Heart left ventricle (tissue), 16 donors: Measurements from ENCODE around the gene KIF5A. TPM values are rescaled to one million over a fixed set of nuclear protein-coding genes. Genes with fewer than 3 reads are reported as not detected.
A peak's percentile ranks its signal among the peaks of the same experiment; 100 is the strongest.

Source experiments
- ATAC-seq, 4 donors: fragments of 200-7000 bp; cut with Tn5 transposase; one replicate each; pipeline ENCODE4 v1.9.1; 2020 to 2022; ENCODE audit warnings: moderate library complexity in 4 of 4, mild to moderate bottlenecking in 3 of 4, moderate number of reproducible peaks in 1 of 4
- DNase-seq, 5 donors: peaks; one replicate each; pipeline ENCODE4 v3.0.0-alpha.2; 2020
- H3K27ac ChIP-seq, 12 donors: fragments of 200-600 bp; sonication (generic) in 4 of 12; one replicate each; pipeline versions ENCODE4 v1.5.0 to v1.8.0; 2016 to 2022; ENCODE audit warnings: mild to moderate bottlenecking in 2 of 12
- H3K27me3 ChIP-seq, 9 donors: fragments of 200-600 bp; sonication (generic) in 2 of 9; one replicate each; pipeline versions ENCODE4 v1.5.1 to v1.8.0; 2016 to 2022; ENCODE audit warnings: mild to moderate bottlenecking in 3 of 9
- H3K36me3 ChIP-seq, 9 donors: fragments of 200-600 bp; sonication (generic) in 2 of 9; one replicate each; pipeline versions ENCODE4 v1.5.0 to v1.8.0; 2018 to 2022; ENCODE audit warnings: mild to moderate bottlenecking in 2 of 9
- H3K4me1 ChIP-seq, 12 donors: fragments of 200-600 bp; sonication (generic) in 4 of 12; one replicate each; pipeline versions ENCODE4 v1.5.0 to v1.8.0; 2016 to 2022; ENCODE audit warnings: mild to moderate bottlenecking in 3 of 12
- H3K4me3 ChIP-seq, 12 donors: fragments of 200-600 bp; sonication (generic) in 4 of 12; one replicate each; pipeline versions ENCODE4 v1.5.0 to v1.8.0; 2017 to 2022; ENCODE audit warnings: mild to moderate bottlenecking in 9 of 12, moderate library complexity in 4 of 12
- H3K9me3 ChIP-seq, 12 donors: fragments of 200-600 bp; sonication (generic) in 4 of 12; one replicate each; pipeline versions ENCODE4 v1.5.0 to v1.8.0; 2016 to 2022; ENCODE audit warnings: mild to moderate bottlenecking in 1 of 12
- POLR2A ChIP-seq, 2 donors: fragments of 450-650 bp; IDR thresholded peaks; one replicate each; pipeline ENCODE4 v1.6.1; 2017; ENCODE audit warnings: antibody characterized with exemption in 2 of 2, mild to moderate bottlenecking in 2 of 2, moderate library complexity in 2 of 2
- WGBS, 4 donors: extraction: QIAGEN DNeasy Blood & Tissue Kit in 2 of 4; methylation state at CpG; one replicate each; pipeline versions ENCODE4 v1.1.5 to v1.1.7; 2013 to 2018; 5-methylcytosine and 5-hydroxymethylcytosine counted together
- intact Hi-C, 10 donors: fragments of 100-400 bp; cut with DNase I; formaldehyde crosslinking; loops; one replicate each; pipeline versions ENCODE4 v1.11.1 to v1.14.2; 2022
- polyA plus RNA-seq, 2 donors: library from polyadenylated mRNA; stranded (reverse); fragments of 200-250 nt; gene quantifications; one replicate each; pipeline ENCODE4 v1.2.3, GENCODE V29; 2013
- total RNA-seq, 9 donors: library from RNA; depleted of rRNA in 2 of 9; stranded (reverse); fragments of >200 nt in 2 of 9; fragmentation: NEBNext Ultra II Directional in 3 of 9; extraction: Animal tissue kit (Norgen Biotek cat#: 25700) in 3 of 9; gene quantifications; one replicate each; pipeline versions ENCODE4 v1.1.0 to v1.2.4, GENCODE V29; 2016 to 2023
- TF ChIP-seq, protein P1 (sequence below), 12 donors: fragments of 200-600 bp; sonication (generic) in 4 of 12; IDR thresholded peaks; one replicate each; pipeline versions ENCODE4 v1.5.0 to v1.8.0; 2018 to 2022; ENCODE audit warnings: antibody characterized with exemption in 12 of 12, mild to moderate bottlenecking in 5 of 12
- donor health status: ischemic (EF 13 %, LVEDD 7.1; RV severe dilation, severe dysfunction).
- donor health status: healthy with polysubstance abuse.
- donor health status: DM: no; HTN: yes; CAD: no.
- donor health status: DM: no; HTN: no; CAD: no.
- donor health status: ischemic (EF 25% LVEDD 6.9; RV normal size, moderate dysfunction).
- donor health status: ischemic (EF 25% LVEDD 5.7; RV mildly dilated, moderate dysfunction).
- donor health status: healthy.
- donor health status: DM: yes; HTN: yes; CAD: no.
- donor health status: ischemic (EF 35%, LVEDD 5.7; RV mildly dilated, moderate dysfunction).
- donor health status: nonischemic (EF 11% LVEDD 7.7; RV severe dilation, severe dysfunction).
- donor health status: DM: yes; HTN: yes; CAD: no.
- donor health status: PGD.
- donor health status: ischemic (EF 29% LVEDD 5.4; RV normal size, mild dysfunction).
- donor health status: nonischemic (EF 23%, LVEDD 6.1; RV moderate dilation, normal function).

Gene KIF5A
- total and polyA plus RNA-seq, 11 donors: 0.06 to 0.31 (median 0.14) TPM; not detected in 3

DNA sequence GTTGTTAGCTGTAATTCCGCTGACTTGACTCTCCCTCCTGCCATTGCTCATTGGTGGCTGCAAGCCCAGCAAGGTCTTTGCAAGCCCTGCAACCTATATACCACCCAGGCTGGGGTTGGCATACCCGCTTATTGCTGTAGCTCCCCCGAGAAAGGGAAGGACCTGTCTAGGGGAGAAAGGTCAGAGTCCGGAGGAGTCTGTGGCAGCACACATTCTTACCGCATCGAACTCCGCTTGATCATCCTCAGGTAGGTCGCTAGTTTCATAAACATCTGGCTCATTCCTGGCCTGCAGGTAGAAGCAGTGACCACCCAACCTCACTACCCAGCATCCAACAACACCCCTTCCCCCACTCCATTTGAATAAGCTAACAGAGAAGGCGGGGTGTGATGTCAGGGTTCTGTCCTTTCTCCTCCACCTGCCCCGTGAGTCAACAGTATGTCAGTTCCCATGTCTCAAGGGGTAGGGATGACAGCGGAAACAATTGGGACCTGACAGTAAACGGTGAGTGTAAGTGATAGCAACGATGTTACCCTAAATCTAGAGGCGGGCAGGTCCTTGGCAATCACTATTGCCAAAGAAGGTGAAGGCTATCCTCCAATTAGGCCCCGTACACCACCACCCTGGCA, 3.9 kb upstream of the KIF5A start:
- Histone ChIP-seq H3K9me3 (no peaks in the 10 kb centered on the region), H3K27ac (peak overlapping the region in 11 of 12 donors; percentile 70 to 93 (median 86)), H3K36me3 (peaks cover 0 to 31% (median 13%) of the 10 kb centered on the region in 9 donors), H3K4me3 (peak overlapping the region; percentile 60 to 99 (median 93)), H3K4me1 (peaks cover 0 to 48% (median 30%) of the 10 kb centered on the region in 12 donors), H3K27me3 (peaks cover 0 to 32% (median 22%) of the 10 kb centered on the region in 9 donors)
- intact Hi-C loops: loop anchor here in 3 of 10 donors (2.0 to 5.0 kb wide), 3 partner anchors 23 to 59 kb away; partner anchors contain the start of genes MARS1 (in 2 of the 3) and MBD6 (in 2 of the 3)
- DNase-seq (no peak), ATAC-seq (no peak)
- TF ChIP-seq POLR2A (IDR thresholded peaks at IDR 0.05): no peak
- TF ChIP-seq, protein P1, sequence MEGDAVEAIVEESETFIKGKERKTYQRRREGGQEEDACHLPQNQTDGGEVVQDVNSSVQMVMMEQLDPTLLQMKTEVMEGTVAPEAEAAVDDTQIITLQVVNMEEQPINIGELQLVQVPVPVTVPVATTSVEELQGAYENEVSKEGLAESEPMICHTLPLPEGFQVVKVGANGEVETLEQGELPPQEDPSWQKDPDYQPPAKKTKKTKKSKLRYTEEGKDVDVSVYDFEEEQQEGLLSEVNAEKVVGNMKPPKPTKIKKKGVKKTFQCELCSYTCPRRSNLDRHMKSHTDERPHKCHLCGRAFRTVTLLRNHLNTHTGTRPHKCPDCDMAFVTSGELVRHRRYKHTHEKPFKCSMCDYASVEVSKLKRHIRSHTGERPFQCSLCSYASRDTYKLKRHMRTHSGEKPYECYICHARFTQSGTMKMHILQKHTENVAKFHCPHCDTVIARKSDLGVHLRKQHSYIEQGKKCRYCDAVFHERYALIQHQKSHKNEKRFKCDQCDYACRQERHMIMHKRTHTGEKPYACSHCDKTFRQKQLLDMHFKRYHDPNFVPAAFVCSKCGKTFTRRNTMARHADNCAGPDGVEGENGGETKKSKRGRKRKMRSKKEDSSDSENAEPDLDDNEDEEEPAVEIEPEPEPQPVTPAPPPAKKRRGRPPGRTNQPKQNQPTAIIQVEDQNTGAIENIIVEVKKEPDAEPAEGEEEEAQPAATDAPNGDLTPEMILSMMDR (IDR thresholded peaks at IDR 0.05): no peak
- WGBS, 4 donors: 63 to 64% (median 63%) methylated on average over 15 of the region's 15 CpGs

DNA sequence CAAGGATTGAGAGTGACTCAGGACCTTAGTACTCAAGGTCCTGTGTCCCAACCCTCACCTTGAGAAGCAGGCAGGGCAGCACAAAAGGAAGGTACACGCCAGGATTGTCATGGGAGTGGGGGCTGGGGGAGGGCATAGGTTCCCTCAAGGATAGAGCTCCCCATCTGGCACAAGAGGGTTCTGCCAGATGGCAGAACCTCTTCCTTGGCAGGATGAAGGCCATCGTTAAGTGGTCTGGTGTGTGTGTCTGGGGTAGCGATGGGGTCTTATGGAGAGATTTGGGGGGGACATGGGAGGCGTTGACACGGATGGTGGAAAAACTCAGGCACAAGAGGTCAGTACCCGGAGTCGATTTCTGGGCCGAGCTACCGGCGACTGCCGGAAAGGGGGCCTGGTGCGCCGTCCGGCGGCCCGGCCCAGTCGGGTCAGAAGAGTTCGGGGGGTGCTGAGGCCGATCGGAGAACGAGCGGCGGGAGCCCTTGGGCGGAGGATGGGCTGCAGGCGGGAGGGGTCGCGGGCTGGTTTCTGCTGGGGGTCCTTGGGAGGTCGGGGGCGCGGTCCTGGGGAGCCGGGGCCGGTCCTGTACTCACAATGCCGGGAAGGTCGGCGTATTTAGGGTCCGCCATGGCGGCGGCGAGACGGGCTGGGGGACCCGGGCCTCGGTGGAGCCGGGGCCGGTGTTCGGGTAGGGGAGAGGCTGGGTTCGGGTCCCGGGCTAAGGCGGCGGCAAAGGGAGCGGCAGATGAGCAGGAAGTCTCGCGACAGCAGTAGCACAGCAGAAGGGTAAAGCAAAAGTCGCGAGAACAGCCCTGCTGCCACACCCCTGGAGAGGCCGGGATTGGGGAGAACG, 3.2 kb upstream of the KIF5A start, which contains the start of gene DCTN2:
DCTN2 (minus strand) TSS at position 755 of the 850 bp plus-strand sequence; CDS start at position 626, 129 bp downstream.
- 0 to 1% (median 0%) methylated on average over 21 to 56 of the region's 56 CpGs for WGBS, 4 donors
- intact Hi-C loops: loop anchor here in 2 of 10 donors (2.0 to 5.0 kb wide), 2 partner anchors 24 to 59 kb away; partner anchors contain the start of genes MBD6 (in 2 of the 2) and MARS1 (in 1 of the 2)
- peak in 1 of 2 donors; percentile 55 for TF ChIP-seq POLR2A (IDR thresholded peaks at IDR 0.05)
- TF ChIP-seq, protein P1 (IDR thresholded peaks at IDR 0.05): peak in 5 of 12 donors; percentile 4 to 10 (median 5)
- peaks cover 0 to 32% (median 22%) of the 10 kb centered on the region in 9 donors for H3K27me3 ChIP-seq
- H3K27ac ChIP-seq: peak within 1 kb of the TSS; percentile 63 to 93 (median 86)
- H3K4me1 ChIP-seq: peaks cover 0 to 48% (median 30%) of the 10 kb centered on the region in 12 donors
- peaks cover 0 to 24% (median 9%) of the 10 kb centered on the region in 9 donors for H3K36me3 ChIP-seq
- peak; percentile 95 to 98 (median 97) for DNase-seq
- H3K4me3 ChIP-seq: peak within 1 kb of the TSS; percentile 60 to 99 (median 93)
- peak; percentile 98 to 100 (median 99) for ATAC-seq
- no peaks in the 10 kb centered on the region for H3K9me3 ChIP-seq

DNA sequence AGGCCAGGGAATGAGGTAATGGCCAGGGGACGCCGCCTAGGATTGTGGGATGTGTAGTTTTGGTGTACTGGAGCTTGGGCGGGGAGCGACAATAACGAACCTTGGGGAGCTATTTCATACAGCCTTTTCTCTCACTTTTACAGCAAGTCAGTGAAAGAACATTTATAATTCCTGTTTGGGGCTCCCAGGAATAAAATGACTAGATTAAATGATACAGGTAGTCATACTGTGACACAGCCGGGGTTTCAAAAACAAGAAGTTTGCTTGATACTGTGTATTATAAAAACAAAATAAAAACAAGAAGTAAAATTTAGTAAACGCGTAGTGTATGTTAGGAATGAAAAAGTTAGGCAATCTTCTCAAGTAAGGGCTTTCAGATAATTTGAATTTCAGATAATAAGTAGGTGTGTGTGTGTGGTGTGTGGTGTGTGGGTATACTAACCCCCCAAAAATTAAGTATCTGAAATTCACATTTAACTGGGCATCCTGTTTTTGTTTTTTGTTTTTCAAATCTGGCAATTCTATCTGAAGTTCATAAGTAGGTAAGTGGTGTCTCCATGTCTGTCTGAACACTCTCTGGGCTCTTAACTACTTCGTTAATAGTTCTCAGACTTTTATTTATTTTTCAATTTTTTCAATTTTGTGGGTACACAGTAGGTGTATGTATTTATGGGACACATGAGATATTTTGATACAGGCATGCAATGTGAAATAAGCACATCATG, 2.4 kb upstream of the KIF5A start:
- Histone ChIP-seq H3K36me3 (peaks cover 0 to 16% (median 3%) of the 10 kb centered on the region in 9 donors), H3K27ac (peak overlapping the region in 7 of 12 donors; percentile 70 to 93 (median 91)), H3K4me1 (peaks cover 0 to 48% (median 30%) of the 10 kb centered on the region in 12 donors), H3K27me3 (peaks cover 0 to 33% (median 22%) of the 10 kb centered on the region in 9 donors), H3K9me3 (no peaks in the 10 kb centered on the region), H3K4me3 (peak overlapping the region in 11 of 12 donors; percentile 60 to 99 (median 93))
- no peak for TF ChIP-seq POLR2A (IDR thresholded peaks at IDR 0.05)
- TF ChIP-seq, protein P1 (IDR thresholded peaks at IDR 0.05): no peak
- DNase-seq (no peak), ATAC-seq (no peak)
- intact Hi-C loops: loop anchor here in 2 of 10 donors (2.0 to 5.0 kb wide), 2 partner anchors 25 to 60 kb away; partner anchors contain the start of genes MBD6 (in 2 of the 2) and MARS1 (in 1 of the 2)
- 21 to 25% (median 23%) methylated on average over 9 of the region's 9 CpGs for WGBS, 4 donors
